Muscle of back (tissue), 11 donors: ENCODE data around the gene DDX31. TPM values are rescaled to one million over a fixed set of nuclear protein-coding genes. Genes with fewer than 3 reads are reported as not detected.
A peak's percentile ranks its signal among the peaks of the same experiment; 100 is the strongest.

Experiments used
- DNase-seq, 3 donors: peaks; one replicate each; pipeline versions ENCODE4 v3.0.0 to v3.0.0-alpha.2; 2013
- polyA plus RNA-seq, 10 donors: library from polyadenylated mRNA; unstranded; fragments of 120-200 nt; gene quantifications; one replicate each; pipeline ENCODE4 v1.2.1, GENCODE V29; 2013; ENCODE audit not compliant: insufficient read length in 10 of 10

DDX31 gene
- polyA plus RNA-seq, 10 donors = 7.9 to 12.1 (median 8.5) TPM

DNA sequence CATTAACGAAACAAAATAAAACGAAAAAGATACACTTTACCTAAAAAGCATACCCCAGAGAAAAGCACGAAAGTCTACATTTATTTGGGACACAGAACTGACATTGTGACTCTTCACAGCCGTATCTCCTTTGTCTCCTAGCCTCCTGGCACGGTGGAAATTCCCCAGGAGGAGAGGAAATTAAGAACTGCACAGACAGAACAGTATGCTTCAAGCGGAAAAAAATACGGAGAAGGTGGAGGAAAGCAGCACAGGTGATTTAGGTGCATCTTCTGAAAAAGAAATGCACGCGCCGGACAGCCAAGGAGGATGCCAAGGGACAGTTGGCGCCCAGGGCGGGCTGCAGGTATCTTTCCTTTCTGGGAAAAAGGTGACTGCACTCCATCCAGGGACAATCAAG is 32.0 kb downstream of the DDX31 start:
- DNase-seq = no peak

DNA sequence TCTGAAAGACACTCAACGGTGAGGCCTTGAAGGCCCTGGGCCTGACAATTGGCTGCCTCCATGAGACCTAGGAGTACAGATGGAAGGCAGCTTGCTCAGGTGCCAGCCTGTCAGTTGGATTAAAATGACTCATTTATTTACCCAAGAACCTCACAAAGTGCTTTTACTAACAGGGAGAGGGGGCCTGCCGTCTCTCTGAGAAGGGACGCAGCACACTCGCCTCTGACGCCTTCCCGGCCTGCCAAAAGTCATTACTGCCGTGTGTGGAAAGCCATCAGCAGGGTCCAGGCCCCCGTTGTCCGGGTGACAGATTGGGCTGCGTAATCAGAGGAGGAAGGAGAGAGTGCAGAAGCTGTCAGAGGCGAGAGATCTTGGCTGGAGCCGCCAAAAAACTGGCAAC is 32.4 kb downstream of the DDX31 start:
- DNase-seq = no peak

DNA sequence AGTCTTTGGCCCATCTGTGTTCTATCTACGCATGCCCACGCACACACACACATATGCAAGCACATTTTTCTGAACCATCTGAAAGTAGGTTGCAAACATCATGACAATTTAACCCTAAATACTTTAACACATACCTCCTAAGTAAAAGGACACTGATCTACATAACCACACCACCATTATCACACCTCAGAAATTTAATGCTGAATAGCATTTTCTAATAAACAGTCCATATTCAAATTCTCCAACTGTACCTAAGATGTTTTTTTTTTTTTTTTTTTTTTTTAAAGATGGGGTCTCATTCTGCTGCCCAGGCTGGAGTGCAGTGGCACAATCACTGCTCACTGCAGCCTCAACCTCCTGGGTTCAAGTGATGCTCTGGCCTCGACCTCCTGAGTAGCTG is 35.5 kb downstream of the DDX31 start:
- no peak for DNase-seq

DNA sequence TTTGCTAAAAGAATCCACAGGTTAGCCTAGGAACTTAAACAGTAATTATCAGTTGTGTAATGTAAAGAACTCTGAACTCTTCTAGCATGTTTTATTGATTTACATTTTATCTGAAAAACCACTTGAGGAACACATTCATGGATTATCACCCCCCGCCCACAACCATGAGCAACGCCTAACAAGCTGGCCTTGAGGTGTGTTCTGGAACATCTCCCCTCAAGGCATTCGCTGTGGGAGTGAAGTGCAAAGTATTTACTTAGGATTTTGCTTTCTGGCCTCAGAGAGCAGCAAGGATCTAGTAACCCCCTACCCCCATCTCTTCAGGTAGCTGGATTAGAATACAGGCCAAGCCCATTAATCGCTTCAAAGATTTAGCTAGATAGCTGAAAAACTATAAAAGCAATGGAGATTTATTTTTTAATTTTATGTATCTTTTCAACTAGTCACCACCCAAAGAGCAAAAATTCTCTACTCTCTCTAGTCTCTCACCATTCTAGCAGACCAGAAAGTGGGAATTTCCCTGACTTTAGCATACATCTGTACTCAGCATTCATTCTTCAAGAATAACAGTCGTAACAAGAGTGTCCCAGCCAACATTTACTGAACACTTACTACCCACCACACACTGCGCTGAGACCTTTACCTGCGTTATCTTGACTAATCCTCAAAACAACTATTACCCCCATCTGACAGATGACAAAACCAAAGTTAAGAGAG is 37.2 kb downstream of the DDX31 start:
- DNase-seq = no peak

DNA sequence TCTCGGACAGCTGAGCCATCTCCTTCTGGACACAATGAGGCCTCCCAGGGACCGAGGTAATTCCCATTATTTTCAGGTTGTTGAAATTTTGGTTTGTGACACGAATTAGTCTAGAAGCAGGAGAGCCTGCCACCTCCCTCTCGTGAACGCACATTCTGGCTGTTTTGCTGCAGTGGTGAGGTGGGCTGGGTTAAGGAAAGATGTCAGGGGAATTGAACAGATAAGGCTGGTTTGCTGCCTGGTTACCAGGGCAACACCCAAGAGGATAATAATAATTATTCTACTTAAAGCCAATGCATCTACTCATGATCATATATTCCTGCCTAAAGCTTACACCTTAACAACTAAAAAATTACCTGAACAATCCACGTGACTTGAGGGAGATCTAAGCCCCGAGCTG is 38.1 kb downstream of the DDX31 start:
- DNase-seq = no peak

DNA sequence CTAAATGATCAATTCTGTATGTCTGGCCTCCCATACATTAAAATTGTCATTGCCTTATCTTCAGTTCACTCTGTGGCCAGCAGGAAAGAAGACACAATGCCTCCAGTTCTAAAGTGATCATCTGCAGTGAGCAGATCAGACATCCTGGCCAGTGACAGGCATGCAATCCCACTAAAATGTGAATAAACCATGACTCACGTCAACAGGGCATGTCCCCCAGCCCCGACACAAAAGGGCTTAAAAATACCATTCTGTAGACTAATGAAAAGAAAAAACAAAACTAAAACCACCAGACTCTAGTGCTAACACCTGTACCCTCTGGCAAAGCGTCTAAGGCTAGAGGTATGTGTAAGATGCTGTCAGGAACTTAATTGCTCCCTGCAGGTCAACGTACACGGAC is 38.5 kb downstream of the DDX31 start:
- peak in 1 of 3 donors; percentile 41 for DNase-seq

DNA sequence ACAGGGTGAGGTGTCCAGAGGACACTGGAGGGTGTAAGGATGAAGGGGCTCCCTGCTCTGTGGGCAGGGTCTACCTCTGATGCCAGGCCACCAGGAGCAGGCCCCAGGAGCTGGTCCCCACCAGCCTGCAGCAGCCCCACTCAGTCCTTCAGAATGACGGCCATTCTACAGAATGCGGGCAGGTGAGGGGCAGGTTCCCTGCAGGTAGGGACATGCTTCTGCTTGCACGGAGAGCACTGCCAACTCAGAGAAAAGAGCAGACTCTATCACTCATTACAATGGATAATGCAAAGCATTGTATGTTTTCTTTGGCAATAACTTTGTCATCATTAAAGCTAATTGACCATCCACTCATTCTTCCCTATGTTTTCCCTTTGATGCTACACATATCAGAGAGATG is 39.0 kb downstream of the DDX31 start:
- DNase-seq = no peak

DNA sequence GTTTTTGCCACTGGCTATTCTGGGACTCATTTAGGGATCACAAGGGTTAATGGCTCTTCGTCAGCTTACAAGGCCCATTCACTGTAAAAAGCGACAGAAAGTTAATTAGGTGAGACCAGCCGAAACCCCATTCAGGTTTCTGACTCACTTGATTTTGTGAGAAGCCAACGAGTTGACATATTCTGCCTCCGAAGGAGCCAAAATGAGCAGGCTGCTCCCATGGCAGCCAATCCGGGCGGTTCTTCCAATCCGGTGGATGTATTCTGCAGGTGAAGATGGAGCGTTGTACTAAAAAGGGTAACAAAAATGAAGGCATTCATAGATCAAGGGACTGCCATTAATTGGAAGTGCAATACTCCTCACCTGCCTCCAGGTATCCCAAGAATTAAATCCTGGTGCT is 39.7 kb downstream of the DDX31 start:
- no peak for DNase-seq

DNA sequence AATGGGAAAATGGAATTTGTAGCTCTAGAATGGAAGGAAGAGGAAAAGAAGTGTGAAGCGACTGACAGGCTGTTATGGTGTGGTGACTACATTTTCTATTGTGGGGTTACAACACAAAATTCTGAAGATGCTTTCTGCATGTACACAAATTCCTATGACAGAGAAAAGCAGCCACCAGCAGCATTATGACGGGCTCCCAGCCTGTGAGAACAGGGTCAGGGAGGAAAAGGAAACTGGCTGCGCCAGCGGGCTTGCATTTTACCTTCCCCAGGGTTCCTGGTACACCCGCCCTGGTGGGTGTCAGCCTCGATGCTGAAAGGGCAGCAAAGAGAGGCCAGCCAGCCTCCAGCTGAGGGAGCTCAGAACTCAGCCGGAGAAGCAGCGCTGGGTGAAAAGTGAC is 41.0 kb downstream of the DDX31 start:
- DNase-seq = no peak

DNA sequence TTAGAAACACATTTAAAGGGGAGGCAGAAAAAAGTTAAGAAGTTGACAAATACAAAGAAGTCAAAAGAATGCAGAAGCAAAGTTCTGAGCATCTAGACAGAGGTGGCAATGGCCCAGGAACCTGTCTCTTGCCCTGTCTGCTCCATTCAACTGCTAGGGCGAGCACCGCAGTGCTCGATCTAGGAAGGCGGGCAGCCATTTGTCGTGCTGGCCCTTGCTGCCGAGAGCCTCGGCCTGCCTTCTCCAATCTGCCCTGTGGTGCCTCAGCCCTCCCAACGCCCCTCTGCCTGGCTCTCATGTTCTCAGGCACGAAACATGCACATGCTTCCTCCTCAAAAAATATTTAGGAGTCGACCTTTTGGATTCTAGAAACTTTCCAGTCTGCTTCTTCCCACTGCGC is 42.2 kb downstream of the DDX31 start:
- DNase-seq = no peak

DNA sequence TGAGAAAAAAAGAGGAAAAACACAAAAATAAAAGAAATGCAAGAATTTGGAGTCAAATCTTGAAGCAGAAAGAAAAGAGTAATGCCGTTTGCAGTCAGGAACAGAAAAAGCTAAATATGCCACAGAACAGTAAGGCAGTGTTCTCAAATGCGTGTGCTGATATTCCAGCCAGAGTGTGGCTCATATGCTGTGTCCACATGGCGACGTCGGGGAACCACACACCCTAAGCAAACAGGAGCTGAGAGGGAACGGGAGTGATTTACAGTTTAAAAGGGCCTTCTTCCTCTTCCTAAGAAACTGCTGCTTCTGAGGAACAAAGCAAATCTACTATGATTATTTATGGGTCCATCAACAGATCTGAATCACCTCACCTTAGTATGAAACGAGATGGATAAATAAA is 42.7 kb downstream of the DDX31 start:
- DNase-seq = no peak

DNA sequence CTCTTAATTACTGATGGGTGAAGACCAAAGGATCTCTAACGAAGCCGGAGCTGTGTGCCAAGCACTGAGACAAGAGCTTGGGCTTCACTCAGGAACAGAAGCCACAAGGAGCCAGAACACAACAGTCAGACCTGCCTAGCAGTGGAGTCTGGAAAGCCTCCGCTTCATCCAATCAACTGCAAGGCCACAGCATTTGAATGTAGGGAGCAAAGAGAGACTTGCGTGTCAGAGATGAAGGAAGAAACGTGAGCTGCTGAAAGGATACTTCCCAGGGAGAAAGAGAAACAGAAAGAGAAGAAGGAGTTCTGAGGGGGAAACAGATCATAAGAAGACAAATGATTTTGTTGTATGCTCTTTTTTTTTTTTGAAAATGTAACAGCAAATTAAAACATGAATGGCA is 43.5 kb downstream of the DDX31 start:
- DNase-seq = no peak

DNA sequence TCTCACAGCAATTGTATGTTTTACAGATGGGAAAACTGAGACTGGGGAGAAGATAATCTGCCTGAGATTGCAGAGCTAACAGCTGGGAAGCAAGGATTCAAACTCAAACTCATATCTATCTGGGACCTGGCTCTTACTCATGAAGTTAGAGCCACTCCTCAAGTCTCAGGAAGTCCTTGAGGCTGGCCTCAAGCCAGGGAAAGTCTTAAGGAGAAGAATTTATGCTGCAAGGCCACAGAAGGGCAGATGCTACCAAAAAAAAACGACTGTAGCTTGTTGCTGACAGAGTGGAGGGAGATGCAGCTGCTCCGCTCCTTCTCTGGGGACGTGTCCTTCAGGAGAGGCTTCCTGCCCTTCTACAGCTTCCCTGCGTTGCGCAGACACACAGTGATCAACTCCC is 47.6 kb downstream of the DDX31 start:
- peak in 2 of 3 donors; percentile 7 to 35 for DNase-seq

DNA sequence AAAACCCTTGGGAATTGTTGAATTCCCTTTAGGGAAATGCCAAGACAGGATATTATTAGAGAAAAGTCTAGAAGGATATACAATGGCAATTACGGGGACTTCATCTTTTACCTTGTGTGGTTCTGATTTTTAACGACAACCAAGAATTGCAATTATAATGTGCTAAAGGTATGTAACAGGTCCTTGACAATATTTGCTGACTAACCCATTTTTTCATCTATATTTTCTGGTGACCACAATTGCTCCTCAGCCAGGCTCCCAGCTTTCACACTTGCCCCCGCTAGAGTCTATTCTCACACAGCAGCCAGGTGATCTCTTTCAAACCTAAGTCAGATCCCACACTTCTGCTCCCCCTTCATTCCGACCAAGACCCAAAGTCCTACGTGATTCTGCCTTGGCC is 53.1 kb downstream of the DDX31 start:
- no peak for DNase-seq

DNA sequence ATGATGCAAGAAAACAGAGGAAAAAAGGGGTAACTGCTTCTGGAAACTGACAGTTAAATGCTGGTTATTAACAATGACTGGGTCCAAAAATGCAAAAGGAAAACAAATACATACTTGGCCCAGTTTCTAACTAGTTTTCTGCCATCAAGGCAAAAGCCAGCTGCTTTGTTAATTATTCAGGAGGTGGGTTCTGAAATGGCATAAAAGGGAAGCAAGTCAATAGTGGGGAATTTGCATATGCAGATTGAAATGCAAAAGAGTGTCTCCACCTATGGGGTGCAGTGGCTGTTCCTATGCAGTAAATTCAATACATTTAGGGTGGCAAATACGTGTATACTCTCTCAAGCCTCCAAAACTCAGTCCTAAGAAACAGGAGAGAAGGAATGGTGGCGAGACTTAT is 54.0 kb downstream of the DDX31 start:
- DNase-seq = no peak

DNA sequence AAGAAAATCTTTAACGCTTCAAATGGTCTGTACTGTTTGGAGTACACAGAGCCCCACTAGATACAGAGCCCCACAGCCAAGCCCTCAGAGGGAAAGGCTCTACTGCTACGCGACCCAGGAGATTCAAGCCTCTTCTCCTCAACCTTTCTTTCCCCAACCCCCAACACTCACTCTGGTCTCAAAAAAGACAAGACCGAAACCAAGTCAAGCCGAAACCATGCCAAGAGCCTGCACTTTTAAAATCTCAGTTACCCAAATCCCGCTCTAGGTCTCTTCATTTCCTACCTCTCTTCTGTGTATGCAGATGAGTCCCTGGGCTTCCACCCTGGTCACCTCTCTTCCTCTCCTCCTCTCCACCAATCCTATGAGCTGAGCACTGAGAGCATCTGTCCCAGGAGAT is 55.5 kb downstream of the DDX31 start:
- no peak for DNase-seq

DNA sequence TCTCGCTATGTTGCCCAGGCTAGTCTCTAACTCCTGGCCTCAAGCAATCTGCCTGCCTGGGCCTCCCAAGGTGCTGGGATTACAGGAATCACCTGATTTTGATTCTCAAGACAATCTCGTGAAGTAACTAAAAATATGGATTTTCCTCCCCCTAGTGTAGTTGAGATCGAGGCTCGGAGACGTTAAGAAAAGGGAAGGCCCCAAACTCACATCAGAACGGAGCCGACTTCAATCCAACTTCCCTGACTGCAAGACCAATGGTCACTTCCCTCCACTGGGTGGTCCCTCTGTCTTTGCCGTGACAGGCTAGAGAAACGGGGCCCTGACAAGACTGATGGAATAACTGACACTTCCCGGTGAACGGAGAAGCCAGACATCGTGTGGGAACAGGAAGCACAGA is 59.1 kb downstream of the DDX31 start:
- DNase-seq = no peak

DNA sequence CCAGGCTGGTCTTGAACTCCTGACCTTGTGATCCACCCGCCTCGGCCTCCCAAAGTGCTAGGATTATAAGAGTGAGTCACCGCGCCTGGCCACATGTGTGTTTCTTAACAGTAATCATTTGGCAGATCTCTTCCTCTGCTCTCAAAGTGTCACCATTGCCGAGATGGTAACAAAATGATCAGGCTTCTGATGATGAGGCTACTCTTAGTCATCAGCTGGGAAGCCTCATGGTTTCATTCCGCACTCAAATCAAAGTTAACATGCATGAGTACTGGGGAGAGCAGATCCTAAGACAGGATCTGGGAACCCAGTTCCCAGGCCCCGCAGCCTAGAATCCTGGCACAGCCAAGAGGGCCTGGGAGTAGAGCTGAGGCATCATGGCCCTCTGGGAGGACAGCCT is 60.0 kb downstream of the DDX31 start:
- peak in 1 of 3 donors; percentile 80 for DNase-seq

DNA sequence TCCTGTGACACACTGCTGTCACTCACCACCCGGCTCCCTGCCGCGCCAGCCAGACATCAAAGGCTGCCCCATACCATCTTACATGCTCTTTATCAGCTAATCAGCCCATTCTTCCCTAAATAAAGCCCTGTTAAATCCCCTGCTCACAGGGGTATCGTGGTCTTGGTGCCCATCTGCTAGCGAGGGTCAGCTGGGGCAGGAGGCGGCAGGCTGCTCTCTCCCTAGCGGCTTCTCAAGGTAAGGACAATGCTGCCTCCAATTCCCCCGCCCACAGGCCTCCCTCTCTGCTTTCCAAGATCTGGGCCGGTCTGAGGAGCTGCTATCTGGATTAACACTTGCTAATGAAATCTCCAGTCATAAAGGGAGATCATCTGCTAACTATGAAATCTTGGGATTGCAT is 60.6 kb downstream of the DDX31 start:
- DNase-seq = no peak

DNA sequence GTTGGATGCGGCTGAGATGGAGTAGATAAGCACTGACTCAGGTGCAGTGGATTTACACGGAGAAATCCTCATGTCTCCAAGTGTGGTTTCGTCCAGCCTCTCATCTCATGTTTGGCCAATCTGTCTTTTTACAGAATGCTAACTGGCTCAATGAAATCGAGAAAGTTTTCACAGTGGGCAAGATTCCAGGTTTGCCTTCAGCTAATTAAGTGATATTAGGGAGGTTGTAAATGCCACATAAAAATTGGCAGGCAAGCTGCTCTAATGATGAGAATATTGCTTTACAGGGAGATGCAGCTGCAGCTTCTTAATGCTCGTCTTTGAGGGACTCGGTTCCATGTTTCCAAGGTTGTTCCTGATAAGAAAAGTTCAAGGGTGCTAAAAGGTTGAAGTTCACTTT is 63.7 kb downstream of the DDX31 start:
- DNase-seq = no peak

DNA sequence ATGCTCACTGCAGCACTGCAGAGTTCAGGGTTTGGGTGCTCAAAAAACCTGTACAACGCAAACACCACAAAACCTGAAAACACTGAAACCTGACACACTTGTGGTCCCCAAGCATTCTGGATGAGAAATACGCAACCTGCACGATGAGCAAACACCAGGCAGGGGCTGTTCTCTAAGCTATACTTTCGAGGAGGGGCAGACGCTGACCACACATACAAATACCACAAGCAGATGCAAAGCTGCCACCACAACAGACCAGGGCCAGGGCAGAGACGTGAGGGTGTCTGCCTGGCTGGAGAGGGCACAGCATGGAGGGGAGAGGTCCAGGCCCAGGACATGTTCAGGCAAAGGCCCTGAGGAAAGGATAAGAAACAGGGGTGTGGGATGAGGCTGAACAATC is 64.4 kb downstream of the DDX31 start:
- no peak for DNase-seq

DNA sequence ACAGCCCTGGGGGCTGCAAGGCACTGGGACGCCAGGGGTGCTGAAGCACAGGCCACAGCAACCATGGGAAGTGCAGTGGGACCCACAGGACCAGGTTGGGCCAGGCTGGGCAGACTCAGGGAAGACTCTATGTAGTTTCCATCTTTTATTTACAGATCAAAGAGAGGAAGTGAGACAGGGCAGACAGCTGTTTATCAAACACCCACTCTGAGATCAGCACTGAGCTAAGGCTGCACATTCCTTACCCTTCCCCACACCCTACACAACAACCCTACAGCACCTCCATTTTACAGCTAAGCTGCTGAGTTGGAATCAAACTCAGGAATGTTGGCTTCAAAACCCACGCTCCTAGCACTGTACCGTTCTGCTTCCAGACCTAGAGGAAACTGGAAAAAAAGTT is 67.6 kb downstream of the DDX31 start:
- DNase-seq = no peak

DNA sequence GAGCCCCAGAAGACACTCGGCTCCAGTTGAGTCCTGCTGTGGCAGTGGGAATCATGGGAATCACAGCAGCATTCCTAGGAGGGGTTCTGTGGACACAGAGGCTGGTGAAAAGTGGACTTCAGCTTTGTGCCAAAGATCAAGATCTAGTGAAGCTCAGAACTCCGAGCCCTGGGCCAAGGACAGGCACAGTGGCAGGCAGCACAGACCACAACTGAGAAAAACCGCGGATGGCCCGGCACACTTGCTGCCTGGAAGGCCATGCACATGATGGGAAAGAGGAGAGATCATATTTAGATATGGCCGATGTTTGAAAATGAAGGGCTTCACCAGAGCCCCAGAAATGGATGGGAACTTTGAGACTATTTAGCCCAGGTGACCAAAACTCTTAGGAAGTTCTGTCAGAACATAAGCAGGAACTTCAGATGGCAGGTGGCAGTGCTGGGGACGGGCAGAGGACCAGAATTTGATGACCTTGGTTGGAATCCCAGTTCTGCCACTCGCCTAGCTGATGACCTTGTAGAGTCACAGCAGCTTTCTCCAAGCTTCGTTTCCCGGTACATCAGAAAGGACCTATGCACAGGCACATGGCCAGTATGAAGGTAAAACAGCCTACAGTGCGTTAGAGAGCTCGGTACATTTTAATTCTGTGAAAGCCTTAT is 69.3 kb downstream of the DDX31 start:
- DNase-seq = no peak
